Right lung (tissue), 10 donors: Measurements from ENCODE around the gene PDLIM3. TPM values are rescaled to one million over a fixed set of nuclear protein-coding genes. Genes with fewer than 3 reads are reported as not detected.
A peak's percentile ranks its signal among the peaks of the same experiment; 100 is the strongest.

Experiments
- DNase-seq, 2 donors: peaks; one replicate each; pipeline ENCODE4 v3.0.0-alpha.2; 2013
- long read RNA-seq, 8 donors: transcript quantifications; one replicate each; lab custom pipeline, GENCODE V29; 2026
- polyA plus RNA-seq, 5 donors: library from polyadenylated mRNA; unstranded; fragments of 120-200 nt; gene quantifications; one replicate each; pipeline versions ENCODE4 v1.2.1 to v1.2.3, GENCODE V29; 2013; ENCODE audit warnings: inconsistent platforms in 1 of 5, low replicate concordance in 1 of 5; ENCODE audit not compliant: insufficient read length in 5 of 5, insufficient read depth in 1 of 5

Gene PDLIM3
- polyA plus RNA-seq: 10 to 100 TPM; 15.1 to 33.2 (median 18.8) TPM
- long read RNA-seq, donor 1, transcript PDLIM3-203 (7 exons, 1,672 nt): major isoform, 5 of 19 reads
- long read RNA-seq, donor 1, partial matches to known transcripts: 11 of 19 reads
- long read RNA-seq, donor 1, other reads (novel, unspliced or antisense): 0 of 19 reads
- long read RNA-seq, donor 2, partial matches to known transcripts: 0 of 4 reads
- long read RNA-seq, donor 2, other reads (novel, unspliced or antisense): 0 of 4 reads
- long read RNA-seq, donor 3, partial matches to known transcripts: 0 of 2 reads
- long read RNA-seq, donor 3, other reads (novel, unspliced or antisense): 0 of 2 reads
- long read RNA-seq, donor 4, partial matches to known transcripts: 0 of 1 reads
- long read RNA-seq, donor 4, other reads (novel, unspliced or antisense): 0 of 1 reads
- long read RNA-seq, donor 5, transcript PDLIM3-203 (7 exons, 1,672 nt): major isoform, 6 of 11 reads
- long read RNA-seq, donor 5, partial matches to known transcripts: 0 of 11 reads
- long read RNA-seq, donor 5, other reads (novel, unspliced or antisense): 0 of 11 reads
- long read RNA-seq, donor 6, transcript PDLIM3-203 (7 exons, 1,672 nt): major isoform, 10 of 10 reads
- long read RNA-seq, donor 6, partial matches to known transcripts: 0 of 10 reads
- long read RNA-seq, donor 6, other reads (novel, unspliced or antisense): 0 of 10 reads
- long read RNA-seq, donor 7, transcript PDLIM3-203 (7 exons, 1,672 nt): major isoform, 5 of 6 reads
- long read RNA-seq, donor 7, partial matches to known transcripts: 0 of 6 reads
- long read RNA-seq, donor 7, other reads (novel, unspliced or antisense): 0 of 6 reads
- long read RNA-seq, donor 8: 0 reads

GRCh38 chr4:185534866-185535611 is at the start of gene PDLIM3:
TSS of gene PDLIM3 (minus strand) at chr4:185535507. CDS start at chr4:185535434, 73 bp downstream.
- DNase-seq: peak; percentile 76 to 77

GRCh38 chr4:185583813-185584212 is 48.5 kb upstream of the PDLIM3 start:
- DNase-seq: no peak

GRCh38 chr4:185582651-185583400 is 47.5 kb upstream of the PDLIM3 start:
- no peak for DNase-seq

GRCh38 chr4:185580699-185581098 is 45.4 kb upstream of the PDLIM3 start:
- DNase-seq: no peak

GRCh38 chr4:185578284-185578683 is 43.0 kb upstream of the PDLIM3 start:
- DNase-seq: no peak

GRCh38 chr4:185576962-185577950 is 41.9 kb upstream of the PDLIM3 start:
- DNase-seq: no peak

GRCh38 chr4:185576314-185576961 is 41.1 kb upstream of the PDLIM3 start:
- no peak for DNase-seq

GRCh38 chr4:185573651-185574199 is 38.4 kb upstream of the PDLIM3 start:
- no peak for DNase-seq

- no peak for DNase-seq
Measured at GRCh38 chr4:185570727-185571126, 35.4 kb upstream of the PDLIM3 start.

GRCh38 chr4:185567381-185568376 is 32.4 kb upstream of the PDLIM3 start:
- peak; percentile 91 to 92 for DNase-seq

- DNase-seq: peak; percentile 88 to 92
Measured at GRCh38 chr4:185566972-185567371, 31.7 kb upstream of the PDLIM3 start.

GRCh38 chr4:185566425-185566824 is 31.1 kb upstream of the PDLIM3 start:
- DNase-seq: no peak

- DNase-seq: no peak
Measured at GRCh38 chr4:185565696-185566095, 30.4 kb upstream of the PDLIM3 start.

GRCh38 chr4:185564349-185564748 is 29.0 kb upstream of the PDLIM3 start:
- no peak for DNase-seq

- DNase-seq: no peak
Measured at GRCh38 chr4:185562531-185562930, 27.2 kb upstream of the PDLIM3 start.

- DNase-seq: no peak
Measured at GRCh38 chr4:185560316-185560715, 25.0 kb upstream of the PDLIM3 start.

GRCh38 chr4:185559915-185560281 is 24.6 kb upstream of the PDLIM3 start:
- DNase-seq: no peak
